LNCaP clone FGC (cell line): ENCODE data around the gene ANKEF1.

ENCODE experiments used
- DNase-seq: peaks from one replicate; pipeline ENCODE4 v3.0.0-alpha.2; 2011; ENCODE audit warnings: low read depth
- H3K4me3 ChIP-seq: 2 replicates; pipeline ENCODE4 v1.5.1; 2011; ENCODE audit warnings: mild to moderate bottlenecking, low read depth, low read length, control low read depth
- CTCF ChIP-seq: IDR thresholded peaks from 2 replicates; pipeline ENCODE4 v1.5.1; 2012; ENCODE audit warnings: mild to moderate bottlenecking; ENCODE audit not compliant: control insufficient read depth, insufficient read depth; ENCODE audit errors: extremely low read depth

The ANKEF1 gene

GRCh38 chr20:9995510-9996272 lies 39.1 kb upstream of the ANKEF1 start:
- no peak for DNase-seq
- no peak for TF ChIP-seq CTCF
- no peak overlapping the region for H3K4me3 ChIP-seq

- no peak for DNase-seq
Observed at GRCh38 chr20:9996944-9997343, 37.8 kb upstream of the ANKEF1 start.

GRCh38 chr20:9999645-10000044 lies 35.1 kb upstream of the ANKEF1 start:
- no peak overlapping the region for H3K4me3 ChIP-seq
- no peak for TF ChIP-seq CTCF
- no peak for DNase-seq

More at GRCh38 chr20:9996944-9997343, 37.8 kb upstream of the ANKEF1 start:
- TF ChIP-seq CTCF: no peak
- no peak overlapping the region for H3K4me3 ChIP-seq

- H3K4me3 ChIP-seq: no peak overlapping the region
- no peak for TF ChIP-seq CTCF
- no peak for DNase-seq
Observed at GRCh38 chr20:10002866-10003265, 31.9 kb upstream of the ANKEF1 start.

DNA sequence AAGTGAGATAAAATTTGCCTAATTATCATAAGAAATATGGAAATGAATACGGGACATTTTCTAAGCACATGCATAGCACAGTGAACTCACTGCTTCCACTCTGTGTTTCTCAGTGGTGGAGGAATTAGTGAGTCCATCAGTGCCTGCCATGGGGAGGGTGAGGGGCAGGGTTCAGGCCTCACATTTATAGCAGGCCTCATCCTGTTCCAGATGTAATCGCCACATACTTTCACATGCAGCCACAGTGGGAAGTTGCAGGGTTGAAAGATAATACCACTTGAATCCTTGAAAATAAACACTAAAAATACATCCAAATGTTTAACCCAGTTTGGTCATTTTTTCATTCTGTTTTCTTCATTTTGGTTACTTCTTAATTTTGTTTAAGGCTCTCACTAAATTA lies 29.9 kb upstream of the ANKEF1 start:
- no peak for TF ChIP-seq CTCF
- no peak overlapping the region for H3K4me3 ChIP-seq

GRCh38 chr20:10005885-10006284 lies 28.9 kb upstream of the ANKEF1 start:
- no peak for DNase-seq
- TF ChIP-seq CTCF: no peak

More for the DNA sequence above, 29.9 kb upstream of the ANKEF1 start:
- DNase-seq: no peak

More at GRCh38 chr20:10005885-10006284, 28.9 kb upstream of the ANKEF1 start:
- no peak overlapping the region for H3K4me3 ChIP-seq
